ENCODE results near the gene KRTAP4-12. TPM values are rescaled to one million over a fixed set of nuclear protein-coding genes. Genes with fewer than 3 reads are reported as not detected.
"Not testable (repeated sequence)": the region's sequence is repeated elsewhere in the genome, so short reads cannot be mapped to it uniquely, and the experiment has no call there.

The KRTAP4-12 gene
- total RNA-seq, 1 donor from 2014 or later = not detected

- intact Hi-C loops (cut with DNase I) = no loop called here
- H3K4me3 ChIP-seq = no peak overlapping the region
- H3K27me3 ChIP-seq (ENCODE audit: low read depth) = peaks cover 12% of the 10 kb centered on the region
- no peaks in the 10 kb centered on the region for H3K4me1 ChIP-seq
- H3K36me3 ChIP-seq = no peaks in the 10 kb centered on the region
- ATAC-seq = no peak
- no peaks in the 10 kb centered on the region for H3K9me3 ChIP-seq
- TF ChIP-seq, protein P1, sequence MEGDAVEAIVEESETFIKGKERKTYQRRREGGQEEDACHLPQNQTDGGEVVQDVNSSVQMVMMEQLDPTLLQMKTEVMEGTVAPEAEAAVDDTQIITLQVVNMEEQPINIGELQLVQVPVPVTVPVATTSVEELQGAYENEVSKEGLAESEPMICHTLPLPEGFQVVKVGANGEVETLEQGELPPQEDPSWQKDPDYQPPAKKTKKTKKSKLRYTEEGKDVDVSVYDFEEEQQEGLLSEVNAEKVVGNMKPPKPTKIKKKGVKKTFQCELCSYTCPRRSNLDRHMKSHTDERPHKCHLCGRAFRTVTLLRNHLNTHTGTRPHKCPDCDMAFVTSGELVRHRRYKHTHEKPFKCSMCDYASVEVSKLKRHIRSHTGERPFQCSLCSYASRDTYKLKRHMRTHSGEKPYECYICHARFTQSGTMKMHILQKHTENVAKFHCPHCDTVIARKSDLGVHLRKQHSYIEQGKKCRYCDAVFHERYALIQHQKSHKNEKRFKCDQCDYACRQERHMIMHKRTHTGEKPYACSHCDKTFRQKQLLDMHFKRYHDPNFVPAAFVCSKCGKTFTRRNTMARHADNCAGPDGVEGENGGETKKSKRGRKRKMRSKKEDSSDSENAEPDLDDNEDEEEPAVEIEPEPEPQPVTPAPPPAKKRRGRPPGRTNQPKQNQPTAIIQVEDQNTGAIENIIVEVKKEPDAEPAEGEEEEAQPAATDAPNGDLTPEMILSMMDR (IDR thresholded peaks at IDR 0.05) = no peak
- no peak for DNase-seq
- no peak overlapping the region for H3K27ac ChIP-seq
These were observed 29.9 kb upstream of the KRTAP4-12 start for GRCh38 chr17:41153856-41154255.

DNA sequence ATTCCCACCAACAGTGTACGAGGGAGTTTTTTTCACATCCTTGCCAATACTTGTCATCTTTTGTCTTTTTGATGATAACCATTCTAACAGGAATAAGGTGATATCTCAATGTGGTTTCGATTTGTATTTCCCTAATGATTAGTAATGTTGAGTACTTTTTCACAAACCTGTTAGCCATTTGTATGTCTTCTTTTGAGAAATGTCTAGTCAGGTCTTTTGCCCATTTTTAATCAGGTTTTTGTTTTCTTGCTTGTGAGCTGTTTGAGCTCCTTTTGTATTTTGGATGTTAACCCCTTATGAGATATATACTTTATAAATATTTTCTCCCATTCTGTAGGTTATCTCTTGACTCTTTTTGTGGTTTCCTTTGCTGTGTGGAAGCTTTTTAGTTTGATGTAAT is 27.5 kb upstream of the KRTAP4-12 start:
- intact Hi-C loops (cut with DNase I) = no loop called here
- H3K9me3 ChIP-seq = no peaks in the 10 kb centered on the region
- no peak overlapping the region for H3K27ac ChIP-seq
- no peak overlapping the region for H3K4me3 ChIP-seq
- H3K4me1 ChIP-seq = no peaks in the 10 kb centered on the region
- ATAC-seq = no peak
- H3K36me3 ChIP-seq = no peaks in the 10 kb centered on the region
- DNase-seq = no peak
- TF ChIP-seq, protein P1 (IDR thresholded peaks at IDR 0.05) = no peak
- peaks cover 7% of the 10 kb centered on the region for H3K27me3 ChIP-seq (ENCODE audit: low read depth)

- TF ChIP-seq, protein P1 (IDR thresholded peaks at IDR 0.05) = no peak
- no peak for ATAC-seq
- intact Hi-C loops (cut with DNase I) = no loop called here
- H3K4me1 ChIP-seq = no peaks in the 10 kb centered on the region
- no peak for DNase-seq
- no peaks in the 10 kb centered on the region for H3K36me3 ChIP-seq
- no peak overlapping the region for H3K4me3 ChIP-seq
- no peak overlapping the region for H3K27ac ChIP-seq
- peaks cover 4% of the 10 kb centered on the region for H3K27me3 ChIP-seq (ENCODE audit: low read depth)
- H3K9me3 ChIP-seq = no peaks in the 10 kb centered on the region
These were observed 26.0 kb upstream of the KRTAP4-12 start for GRCh38 chr17:41150026-41150425.

- TF ChIP-seq, protein P1 (IDR thresholded peaks at IDR 0.05) = no peak
- peaks cover 4% of the 10 kb centered on the region for H3K27me3 ChIP-seq (ENCODE audit: low read depth)
- no peaks in the 10 kb centered on the region for H3K9me3 ChIP-seq
- intact Hi-C loops (cut with DNase I) = no loop called here
- ATAC-seq = no peak
- DNase-seq = no peak
- no peak within 1 kb of the TSS for H3K4me3 ChIP-seq
- H3K36me3 ChIP-seq = no peaks in the 10 kb centered on the region
- no peak within 1 kb of the TSS for H3K27ac ChIP-seq
- H3K4me1 ChIP-seq = no peaks in the 10 kb centered on the region
These were observed 25.6 kb upstream of the KRTAP4-12 start, which contains the start of gene KRTAP4-5 for GRCh38 chr17:41149652-41149985. Gene KRTAP4-5, minus strand, starts transcription at chr17:41149825. Its CDS starts 58 bp downstream, at chr17:41149767.

DNA sequence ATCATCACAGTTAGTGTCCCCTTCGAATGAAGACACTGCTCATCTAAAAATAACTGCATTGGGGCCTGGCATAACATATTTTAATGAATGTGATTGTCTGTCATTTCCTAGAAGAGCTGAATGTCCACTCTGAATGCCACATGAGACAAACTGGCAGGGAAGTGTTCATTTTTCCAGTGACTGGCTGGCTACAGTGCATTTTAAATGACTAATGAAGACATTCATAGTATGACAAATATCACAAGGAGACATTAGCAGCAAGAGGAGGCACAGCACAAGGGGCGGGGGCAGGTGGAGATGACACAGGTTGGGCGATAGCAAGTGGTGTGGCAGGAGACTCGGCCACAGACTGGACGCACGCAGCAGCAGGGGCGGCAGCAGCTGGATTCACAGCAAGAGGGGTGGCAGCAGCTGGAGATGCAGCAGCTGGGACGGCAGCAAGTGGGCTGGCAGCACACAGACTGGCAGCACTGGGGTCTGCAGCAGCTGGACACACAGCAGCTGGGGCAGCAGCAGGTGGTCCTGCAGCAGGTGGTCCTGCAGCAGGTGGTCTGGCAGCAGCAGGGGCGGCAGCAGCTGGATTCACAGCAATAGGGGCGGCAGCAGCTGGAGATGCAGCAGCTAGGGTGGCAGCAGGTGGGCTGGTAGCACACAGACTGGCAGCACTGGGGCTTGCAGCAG is 25.1 kb upstream of the KRTAP4-12 start:
- H3K4me3 ChIP-seq; H3K27ac ChIP-seq; H3K27me3 ChIP-seq (ENCODE audit: low read depth); H3K9me3 ChIP-seq; intact Hi-C loops (cut with DNase I); H3K4me1 ChIP-seq; H3K36me3 ChIP-seq; DNase-seq; ATAC-seq: not testable (repeated sequence)

- no peak for ATAC-seq
- Histone ChIP-seq H3K9me3 (peaks cover 14% of the 10 kb centered on the region), H3K27me3 (ENCODE audit: low read depth) (no peaks in the 10 kb centered on the region), H3K4me3 (no peak overlapping the region), H3K27ac (no peak overlapping the region), H3K36me3 (no peaks in the 10 kb centered on the region), H3K4me1 (no peaks in the 10 kb centered on the region)
- intact Hi-C loops (cut with DNase I) = no loop called here
- TF ChIP-seq, protein P1 (IDR thresholded peaks at IDR 0.05) = no peak
- no peak for DNase-seq
These were observed 23.7 kb upstream of the KRTAP4-12 start for GRCh38 chr17:41147531-41148204.
